GM18508 (cell line): ENCODE data around the gene SSU72.

Source experiments
- ATAC-seq: cut with Tn5 transposase; IDR thresholded peaks from one replicate; pipeline ENCODE4 v1.9.1; 2021; ENCODE audit warnings: moderate number of reproducible peaks; ENCODE audit not compliant: insufficient read depth, unreplicated experiment

The SSU72 gene

GRCh38 chr1:1613509-1614082, 38.9 kb upstream of the SSU72 start:
- no peak for ATAC-seq

DNA sequence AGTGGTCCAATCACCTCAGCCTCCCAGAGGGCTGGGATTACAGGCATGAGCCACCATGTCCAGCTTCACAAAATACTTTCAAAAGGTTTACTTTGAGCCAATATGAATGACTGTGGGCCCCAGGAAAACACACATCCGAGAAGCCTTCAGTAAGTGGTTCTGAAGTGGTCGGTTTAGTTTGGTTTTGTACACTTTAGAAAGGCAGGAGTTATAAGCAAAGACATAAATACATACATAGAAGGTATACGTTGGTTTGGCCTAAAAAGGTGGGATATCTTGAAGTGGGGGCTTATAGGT, 37.4 kb upstream of the SSU72 start:
- ATAC-seq = no peak

- no peak for ATAC-seq
These were observed 36.1 kb upstream of the SSU72 start for GRCh38 chr1:1610796-1611195.

DNA sequence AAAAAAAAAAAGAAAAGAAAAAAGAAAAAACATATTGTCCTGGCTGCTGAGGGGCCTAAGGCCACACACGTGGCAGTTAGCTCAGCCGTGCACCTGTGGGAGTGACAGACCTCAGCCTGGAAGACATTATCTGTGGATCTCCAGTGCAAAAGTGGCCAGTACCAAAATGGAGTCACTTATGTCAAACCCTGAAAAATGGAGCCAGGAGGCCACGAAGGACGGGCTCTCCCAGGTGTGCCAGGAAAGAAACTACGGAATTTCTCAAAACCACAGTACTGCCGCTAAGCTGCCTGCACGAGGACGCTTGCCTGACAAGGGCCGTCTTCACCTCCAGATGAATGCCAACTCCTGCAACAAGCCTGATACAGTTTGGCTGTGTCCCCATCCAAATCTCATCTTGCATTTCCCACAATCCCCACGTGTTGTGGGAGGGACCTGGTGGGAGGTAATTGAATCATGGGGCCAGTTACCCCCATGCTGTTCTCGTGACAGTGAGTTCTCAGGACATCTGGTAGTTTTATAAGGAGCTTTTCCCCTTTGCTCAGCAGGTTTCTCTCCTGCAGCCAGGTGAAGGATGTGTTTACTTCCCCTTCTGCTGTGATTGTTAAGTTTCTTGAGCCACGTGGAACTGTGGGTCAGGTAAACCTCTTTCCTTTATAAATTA, 35.3 kb upstream of the SSU72 start:
- ATAC-seq = no peak

- no peak for ATAC-seq
These were observed 31.6 kb upstream of the SSU72 start for GRCh38 chr1:1606232-1606631.

DNA sequence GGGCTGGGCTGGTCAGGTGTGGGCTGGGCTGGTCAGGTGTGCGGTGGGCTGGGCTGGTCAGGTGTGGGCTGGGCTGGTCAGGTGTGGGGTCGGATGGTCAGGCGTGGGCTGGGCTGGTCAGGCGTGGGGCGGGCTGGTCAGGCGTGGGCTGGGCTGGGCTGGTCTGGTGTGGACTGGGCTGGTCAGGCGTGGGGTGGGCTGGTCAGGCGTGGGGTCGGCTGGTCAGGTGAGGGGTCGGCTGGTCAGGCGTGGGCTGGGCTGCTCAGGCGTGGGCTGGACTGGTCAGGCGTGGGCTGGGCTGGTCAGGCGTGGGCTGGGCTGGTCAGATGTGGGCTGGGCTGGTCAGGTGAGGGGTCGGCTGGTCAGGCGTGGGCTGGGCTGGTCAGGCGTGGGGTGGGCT, 31.1 kb upstream of the SSU72 start:
- ATAC-seq = no peak

DNA sequence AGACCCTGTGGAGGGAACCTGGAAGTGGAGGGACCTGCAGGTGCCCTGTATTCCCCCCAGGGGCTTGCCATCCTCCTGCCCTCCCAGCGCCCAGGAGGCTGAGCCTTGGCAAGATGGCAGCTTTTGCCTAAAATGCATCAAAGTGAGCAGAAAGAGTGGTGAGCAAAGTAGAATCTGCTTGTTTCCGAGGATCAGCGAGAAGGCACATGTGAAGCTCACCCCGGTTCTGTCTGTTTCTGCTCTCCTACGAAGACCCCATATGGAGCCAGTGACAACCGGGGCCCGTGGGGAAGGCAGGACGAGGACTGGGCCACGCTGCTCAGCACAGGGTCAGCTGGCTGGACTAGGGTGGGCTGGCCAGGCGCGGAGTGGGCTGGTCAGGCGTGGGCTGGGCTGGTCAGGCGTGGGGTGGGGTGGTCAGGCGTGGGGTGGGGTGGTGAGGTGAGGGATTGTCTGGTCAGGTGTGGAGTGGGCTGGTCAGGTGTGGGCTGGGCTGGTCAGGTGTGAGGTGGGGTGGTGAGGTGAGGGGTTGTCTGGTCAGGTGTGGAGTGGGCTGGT, 30.4 kb upstream of the SSU72 start:
- ATAC-seq = no peak

DNA sequence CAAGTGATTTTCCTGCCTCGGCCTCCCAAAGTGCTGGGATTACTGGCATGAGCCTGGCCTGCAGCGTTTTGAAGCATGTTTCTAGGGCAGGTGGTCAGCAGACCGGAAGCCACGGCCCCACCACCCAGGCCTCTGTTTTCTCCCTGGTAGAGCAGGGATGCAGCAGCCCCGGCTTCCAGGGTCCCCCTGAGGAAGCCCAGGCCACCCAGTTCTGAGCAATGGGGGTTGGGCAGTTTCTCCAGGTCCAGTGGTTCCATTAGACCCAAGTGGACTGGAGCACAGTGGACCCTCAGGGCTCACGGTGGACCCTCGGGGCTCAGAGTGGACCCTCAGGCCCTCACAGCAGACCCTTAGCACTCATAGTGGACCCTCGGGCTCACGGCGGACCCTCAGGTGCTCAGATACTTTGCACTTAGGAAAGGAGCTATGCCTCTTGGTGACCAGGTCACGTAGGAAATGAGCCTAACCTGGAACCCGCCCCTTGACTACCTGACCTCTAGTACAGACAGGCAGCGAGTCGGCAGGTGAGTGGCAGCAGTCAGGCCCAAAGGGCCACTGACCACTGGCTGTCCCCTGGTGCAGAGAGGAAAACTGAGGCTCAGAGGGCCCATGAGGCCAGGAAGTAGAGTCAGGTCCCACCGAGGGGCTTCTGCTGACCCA, 29.8 kb upstream of the SSU72 start:
- no peak for ATAC-seq

DNA sequence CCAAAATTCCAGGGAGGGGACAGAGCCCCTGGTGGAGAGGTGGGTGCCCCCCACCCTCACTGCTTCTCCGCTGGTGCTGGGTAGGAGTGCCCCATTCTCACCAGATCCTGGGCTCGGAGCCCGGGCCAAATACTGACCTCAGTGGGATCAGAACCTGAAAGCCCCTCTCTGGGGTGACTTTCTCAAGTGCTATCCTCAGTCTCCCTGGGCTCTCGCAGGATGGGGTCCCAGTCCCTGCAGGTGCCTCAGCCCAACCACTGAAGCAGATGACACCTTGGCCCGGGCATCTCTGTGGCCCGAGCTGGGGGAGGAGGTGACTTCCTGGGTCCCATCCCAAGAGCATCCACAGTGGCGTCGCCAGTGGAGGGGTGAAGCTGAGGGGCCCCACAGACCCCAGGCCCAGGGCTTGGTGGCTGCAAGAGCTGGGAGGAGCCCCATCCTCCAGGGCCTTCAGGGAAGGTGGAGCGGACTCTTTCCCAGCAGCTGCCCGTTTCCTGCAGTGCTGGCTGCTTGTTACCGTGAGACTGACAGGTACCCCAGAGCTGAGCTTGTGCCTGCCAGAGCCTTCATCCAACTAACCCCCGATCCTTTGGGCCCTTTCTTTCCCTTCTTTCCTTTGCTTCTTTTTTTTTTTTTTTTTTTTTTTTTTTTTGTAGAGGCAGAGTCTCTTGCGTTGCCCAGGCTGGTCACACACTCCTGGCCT, 29.2 kb upstream of the SSU72 start:
- no peak for ATAC-seq

DNA sequence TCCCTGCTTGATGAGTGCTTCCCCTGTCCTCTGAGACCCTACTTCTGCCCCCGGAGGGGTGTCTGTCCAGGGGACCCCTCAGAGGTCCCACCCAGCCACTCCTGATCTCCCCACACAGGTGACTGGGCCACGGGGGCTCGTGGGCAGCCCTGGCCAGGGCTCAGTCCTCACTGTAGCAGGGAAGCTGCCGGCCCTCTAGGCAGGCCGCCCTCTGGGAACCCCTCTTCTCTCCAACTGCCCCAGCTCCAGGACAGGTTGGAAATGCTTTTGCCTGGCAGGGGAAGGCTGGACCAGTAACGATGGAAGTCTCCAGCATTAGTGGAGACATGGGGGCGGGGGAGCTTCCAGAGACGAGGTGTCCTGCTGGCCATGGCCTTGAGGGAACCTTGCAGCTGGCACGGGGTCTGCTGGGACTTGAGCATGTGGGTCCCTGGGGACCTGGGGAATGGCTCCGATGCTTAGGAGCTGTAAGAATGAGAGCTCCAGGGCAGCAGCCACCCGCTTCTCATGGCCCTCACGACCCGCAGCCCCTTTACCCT, 28.4 kb upstream of the SSU72 start:
- no peak for ATAC-seq

DNA sequence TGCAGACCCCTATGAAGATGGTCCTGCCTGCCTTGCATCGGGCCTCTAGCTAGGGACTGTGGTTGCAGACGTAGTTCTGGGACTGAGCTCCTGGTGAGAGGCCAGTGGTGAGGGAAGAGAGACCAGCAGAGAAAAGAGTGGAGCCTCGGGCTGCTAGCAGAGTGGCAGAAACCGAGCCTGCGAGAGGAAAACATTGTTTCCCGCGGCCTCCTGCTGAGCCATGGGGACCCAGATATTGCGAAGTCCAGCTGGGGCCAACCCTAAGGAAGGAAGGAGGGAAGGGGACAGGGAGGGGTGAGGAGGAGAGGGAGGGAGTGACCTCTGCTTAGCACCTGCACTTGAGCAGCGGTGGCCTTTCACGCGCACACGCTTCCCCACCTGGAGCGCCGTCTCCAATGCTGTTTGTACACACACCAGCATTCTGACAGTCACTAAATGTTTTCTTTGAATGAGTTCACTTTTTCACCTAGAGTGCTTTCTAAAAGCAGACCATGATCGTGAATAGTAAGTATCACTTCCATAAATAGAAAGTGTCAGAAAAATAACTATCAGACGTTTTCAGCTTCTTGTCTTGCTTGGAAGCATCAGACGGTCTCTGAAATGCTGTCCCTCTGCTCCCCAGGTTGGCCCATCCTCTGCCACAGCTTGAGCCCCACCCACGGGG, 27.8 kb upstream of the SSU72 start:
- ATAC-seq = no peak

GRCh38 chr1:1601564-1602303, 27.1 kb upstream of the SSU72 start:
- ATAC-seq = no peak

DNA sequence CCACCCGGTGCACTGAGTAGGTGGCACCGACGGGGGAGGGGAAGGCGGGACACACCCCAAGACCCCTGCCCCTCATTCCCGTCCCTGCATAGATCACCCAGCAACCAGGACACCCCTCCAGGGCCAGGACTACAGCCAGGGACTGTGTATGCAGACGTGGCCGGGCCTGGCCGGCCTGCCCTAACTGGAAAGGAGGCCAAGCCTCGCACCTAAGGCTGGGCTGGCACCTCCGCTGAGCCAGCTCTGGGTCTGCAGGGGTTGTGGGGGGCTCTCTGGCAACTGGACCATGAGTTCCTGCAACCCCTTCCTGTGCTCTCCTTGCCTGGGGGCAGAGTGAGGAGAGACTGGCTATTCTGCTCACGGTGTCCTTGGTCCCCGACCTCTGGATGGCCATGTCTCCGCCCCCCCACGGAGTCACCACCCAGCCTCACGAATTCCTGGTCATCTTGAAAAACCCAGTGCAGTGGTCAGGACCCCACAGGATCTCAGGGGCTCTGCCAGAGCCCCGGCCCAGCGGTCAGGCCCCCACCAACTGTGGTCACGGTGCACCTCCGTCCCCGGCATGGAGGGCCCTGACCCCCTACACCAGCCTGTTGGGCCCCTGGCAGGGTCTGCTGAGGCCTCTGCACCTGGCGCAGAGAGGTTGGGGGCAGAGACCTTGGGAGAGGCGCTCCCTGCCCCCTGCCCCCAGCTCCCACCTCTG, 26.3 kb upstream of the SSU72 start:
- no peak for ATAC-seq

- ATAC-seq = no peak
These were observed 25.5 kb upstream of the SSU72 start, which contains the start of gene FNDC10 for GRCh38 chr1:1599935-1600860. TSS of gene FNDC10 (minus strand) at chr1:1600135. CDS start at chr1:1600015, 120 bp downstream.

GRCh38 chr1:1599030-1599934, 24.6 kb upstream of the SSU72 start:
- no peak for ATAC-seq

DNA sequence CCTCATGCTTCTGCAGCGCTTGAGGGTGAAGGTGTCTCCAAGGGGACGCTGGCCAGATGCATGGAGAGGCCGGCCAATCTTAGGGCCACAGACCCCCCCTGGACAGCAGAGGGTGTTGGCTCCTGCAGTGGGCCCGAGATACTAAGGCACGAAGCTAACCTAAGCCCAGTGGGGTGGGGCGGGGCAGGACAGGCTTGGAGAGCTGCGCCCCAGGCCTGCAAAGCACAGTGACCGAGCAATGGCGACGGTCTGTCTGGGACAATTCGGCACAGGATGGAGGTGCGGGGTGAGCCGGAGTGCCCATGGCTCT, 24.0 kb upstream of the SSU72 start:
- no peak for ATAC-seq

GRCh38 chr1:1598051-1598719, 23.5 kb upstream of the SSU72 start:
- ATAC-seq = no peak
